Neural cell (in vitro differentiated cells): ENCODE data around the gene CABP4.
A peak's percentile ranks its signal among the peaks of the same experiment; 100 is the strongest.

ENCODE experiments used
- CTCF ChIP-seq: fragments of 450-650 bp; IDR thresholded peaks from 2 replicates; pipeline ENCODE4 v1.5.1; 2014; ENCODE audit warnings: antibody characterized with exemption, mild to moderate bottlenecking, moderate library complexity; ENCODE audit not compliant: poor library complexity, severe bottlenecking
- EP300 ChIP-seq: fragments of 450-650 bp; conservative IDR thresholded peaks from 2 replicates; pipeline ENCODE4 v1.6.1; 2014; ENCODE audit warnings: antibody characterized with exemption, mild to moderate bottlenecking, moderate library complexity; ENCODE audit not compliant: poor library complexity, severe bottlenecking
- EZH2 ChIP-seq: fragments of 200-600, 300-800 bp; shearing (Covaris generic), sonication (generic); IDR thresholded peaks from 2 replicates; pipeline ENCODE4 v1.6.1; 2014; ENCODE audit warnings: antibody characterized with exemption, low read length, borderline replicate concordance, mild to moderate bottlenecking; ENCODE audit not compliant: insufficient read depth, poor library complexity, severe bottlenecking
- MXI1 ChIP-seq: fragments of 450-650 bp; conservative IDR thresholded peaks from 2 replicates; pipeline ENCODE4 v1.6.1; 2014; ENCODE audit warnings: antibody characterized with exemption, mild to moderate bottlenecking; ENCODE audit not compliant: poor library complexity, severe bottlenecking
- POLR2AphosphoS5 ChIP-seq: IDR thresholded peaks from 2 replicates; pipeline ENCODE4 v1.6.1; 2012
- RAD21 ChIP-seq: fragments of 450-650 bp; conservative IDR thresholded peaks from 2 replicates; pipeline ENCODE4 v1.6.1; 2014; ENCODE audit warnings: antibody characterized with exemption, mild to moderate bottlenecking, moderate library complexity
- REST ChIP-seq: IDR thresholded peaks from 2 replicates; pipeline ENCODE4 v1.6.1; 2012; ENCODE audit warnings: borderline replicate concordance
- SMC3 ChIP-seq: fragments of 450-650 bp; conservative IDR thresholded peaks from 2 replicates; pipeline ENCODE4 v1.6.1; 2014; ENCODE audit warnings: antibody characterized with exemption, mild to moderate bottlenecking, moderate library complexity; ENCODE audit not compliant: poor library complexity
- TAF1 ChIP-seq: IDR thresholded peaks from 2 replicates; pipeline ENCODE4 v1.6.1; 2012; ENCODE audit warnings: low read depth

GRCh38 chr11:67469508-67469811 is 14.3 kb downstream of the CABP4 start:
- TF ChIP-seq REST = no peak
- peak; percentile 4 for TF ChIP-seq CTCF
- no peak for TF ChIP-seq RAD21
- no peak for TF ChIP-seq EP300
- no peak for TF ChIP-seq POLR2AphosphoS5
- no peak for TF ChIP-seq EZH2
- peak; percentile 11 for TF ChIP-seq SMC3
- TF ChIP-seq MXI1 = no peak
- no peak for TF ChIP-seq TAF1
